Mucosa of descending colon (tissue), 3 donors: Measurements from ENCODE around the gene ADAM22. TPM values are rescaled to one million over a fixed set of nuclear protein-coding genes. Genes with fewer than 3 reads are reported as not detected.
A peak's percentile ranks its signal among the peaks of the same experiment; 100 is the strongest.
"Not testable (repeated sequence)": the region's sequence is repeated elsewhere in the genome, so short reads cannot be mapped to it uniquely, and the experiment has no call there.

ENCODE experiments used
- ATAC-seq: fragments of 200-7000 bp; cut with Tn5 transposase; one replicate; pipeline ENCODE4 v1.9.1; 2020; ENCODE audit warnings: mild to moderate bottlenecking, moderate library complexity
- DNase-seq, 3 donors: peaks; one replicate each; pipeline ENCODE4 v3.0.0-alpha.2; 2020
- H3K36me3 ChIP-seq: fragments of 200-600 bp; one replicate; pipeline ENCODE4 v1.8.0; 2021; ENCODE audit warnings: low read depth, mild to moderate bottlenecking
- H3K4me1 ChIP-seq: fragments of 200-600 bp; one replicate; pipeline ENCODE4 v1.8.0; 2021; ENCODE audit warnings: low read depth, mild to moderate bottlenecking
- H3K4me3 ChIP-seq: fragments of 200-600 bp; one replicate; pipeline ENCODE4 v1.8.0; 2021; ENCODE audit warnings: mild to moderate bottlenecking
- H3K9me3 ChIP-seq: fragments of 200-600 bp; one replicate; pipeline ENCODE4 v1.8.0; 2021; ENCODE audit warnings: mild to moderate bottlenecking
- CTCF ChIP-seq: fragments of 200-600 bp; IDR thresholded peaks from one replicate; pipeline ENCODE4 v1.8.0; 2022; ENCODE audit warnings: antibody characterized with exemption, mild to moderate bottlenecking
- intact Hi-C, 2 donors: fragments of 100-400 bp; cut with DNase I in 1 of 2; cut with micrococcal nuclease in 1 of 2; formaldehyde crosslinking; loops; one replicate each; pipeline versions ENCODE4 v1.11.0 to v1.11.1; 2022; cut with DNase I, micrococcal nuclease
- total RNA-seq, 3 donors: library from RNA; stranded (reverse); fragmentation: NEBNext Ultra II Directional in 2 of 3; extraction: Animal tissue kit (Norgen Biotek cat#: 25700) in 2 of 3; gene quantifications; one replicate each; pipeline versions ENCODE4 v1.2.1 to v1.2.4, GENCODE V29; 2021 to 2023
- donor health status: DM: no; HTN: no; CAD: no; lungs with moderate emphysema.
- donor health status: DM: no; HTN: no; CAD: no.
- donor health status: DM: no; HTN: yes; CAD: no.

ADAM22 gene
- total RNA-seq, 3 donors from 2014 or later: 1.8 to 4.6 (median 3.7) TPM

- no peak for TF ChIP-seq CTCF
- intact Hi-C loops: no loop called here
- no peak overlapping the region for H3K4me3 ChIP-seq
- ATAC-seq (no peak), DNase-seq (no peak)
- peaks cover 4% of the 10 kb centered on the region for H3K9me3 ChIP-seq
- H3K36me3 ChIP-seq: no peaks in the 10 kb centered on the region
- H3K4me1 ChIP-seq: no peaks in the 10 kb centered on the region
Measured at GRCh38 chr7:88156356-88156755, 222.3 kb downstream of the ADAM22 start.

GRCh38 chr7:88159741-88160140, 225.7 kb downstream of the ADAM22 start:
- H3K4me3 ChIP-seq, H3K4me1 ChIP-seq, ATAC-seq, DNase-seq, H3K36me3 ChIP-seq, H3K9me3 ChIP-seq, intact Hi-C loops: not testable (repeated sequence)

- no peak overlapping the region for H3K4me3 ChIP-seq
- ATAC-seq (no peak), DNase-seq (no peak)
- no peaks in the 10 kb centered on the region for H3K9me3 ChIP-seq
- H3K4me1 ChIP-seq: no peaks in the 10 kb centered on the region
- intact Hi-C loops: no loop called here
- H3K36me3 ChIP-seq: no peaks in the 10 kb centered on the region
- no peak for TF ChIP-seq CTCF
Measured at GRCh38 chr7:88165697-88166096, 231.6 kb downstream of the ADAM22 start.

- no peaks in the 10 kb centered on the region for H3K9me3 ChIP-seq
- H3K4me3 ChIP-seq: no peak overlapping the region
- TF ChIP-seq CTCF: no peak
- H3K36me3 ChIP-seq: no peaks in the 10 kb centered on the region
- ATAC-seq: no peak
- intact Hi-C loops: no loop called here
- no peak for DNase-seq
- no peaks in the 10 kb centered on the region for H3K4me1 ChIP-seq
Measured at GRCh38 chr7:88167223-88167622, 233.2 kb downstream of the ADAM22 start.

- no peak for ATAC-seq
- intact Hi-C loops: no loop called here
Measured at GRCh38 chr7:88167721-88168120, 233.7 kb downstream of the ADAM22 start.

GRCh38 chr7:88169717-88170320, 235.8 kb downstream of the ADAM22 start:
- Histone ChIP-seq H3K4me1 (no peaks in the 10 kb centered on the region), H3K9me3 (no peaks in the 10 kb centered on the region), H3K4me3 (no peak overlapping the region), H3K36me3 (no peaks in the 10 kb centered on the region)
- intact Hi-C loops: no loop called here
- TF ChIP-seq CTCF: no peak
- DNase-seq: no peak
- peak; percentile 37 for ATAC-seq

More at GRCh38 chr7:88167721-88168120, 233.7 kb downstream of the ADAM22 start:
- Histone ChIP-seq H3K9me3 (no peaks in the 10 kb centered on the region), H3K36me3 (no peaks in the 10 kb centered on the region), H3K4me1 (no peaks in the 10 kb centered on the region), H3K4me3 (no peak overlapping the region)
- TF ChIP-seq CTCF: no peak
- no peak for DNase-seq
